Measurements from ENCODE around the gene SMIM24.

The SMIM24 gene

GRCh38 chr19:3459089-3459881 is 21.0 kb downstream of the SMIM24 start:
- TF ChIP-seq ZFX (IDR thresholded peaks at IDR 0.05; ENCODE audit: borderline replicate concordance): no peak
- TF ChIP-seq CTCF (IDR thresholded peaks at IDR 0.05): no peak
- no peak overlapping the region for H3K27ac ChIP-seq

- H3K27ac ChIP-seq: no peak overlapping the region
- no peak for TF ChIP-seq ZFX (IDR thresholded peaks at IDR 0.05; ENCODE audit: borderline replicate concordance)
Observed at GRCh38 chr19:3458229-3459088, 21.9 kb downstream of the SMIM24 start.

GRCh38 chr19:3457528-3458228 is 22.6 kb downstream of the SMIM24 start:
- TF ChIP-seq ZFX (IDR thresholded peaks at IDR 0.05; ENCODE audit: borderline replicate concordance) (no peak), CTCF (IDR thresholded peaks at IDR 0.05) (no peak)
- no peak overlapping the region for H3K27ac ChIP-seq

GRCh38 chr19:3456925-3457527 is 23.3 kb downstream of the SMIM24 start:
- no peak overlapping the region for H3K27ac ChIP-seq
- TF ChIP-seq CTCF (IDR thresholded peaks at IDR 0.05) (no peak), ZFX (IDR thresholded peaks at IDR 0.05; ENCODE audit: borderline replicate concordance) (no peak)

GRCh38 chr19:3455960-3456601 is 24.2 kb downstream of the SMIM24 start:
- H3K27ac ChIP-seq: no peak overlapping the region
- TF ChIP-seq CTCF (IDR thresholded peaks at IDR 0.05) (no peak), ZFX (IDR thresholded peaks at IDR 0.05; ENCODE audit: borderline replicate concordance) (no peak)

- H3K27ac ChIP-seq: no peak overlapping the region
- TF ChIP-seq CTCF (IDR thresholded peaks at IDR 0.05) (no peak), ZFX (IDR thresholded peaks at IDR 0.05; ENCODE audit: borderline replicate concordance) (no peak)
Observed at GRCh38 chr19:3455393-3455955, 24.9 kb downstream of the SMIM24 start.
